Peyer's patch (tissue), 4 donors: ENCODE results near the gene TAS2R38.
"Not testable (repeated sequence)": the region's sequence is repeated elsewhere in the genome, so short reads cannot be mapped to it uniquely, and the experiment has no call there.

Experiments
- POLR2A ChIP-seq, 2 donors: fragments of 450-650 bp; IDR thresholded peaks; one replicate each; pipeline ENCODE4 v1.5.1; 2017; ENCODE audit warnings: antibody characterized with exemption in 2 of 2, mild to moderate bottlenecking in 2 of 2, moderate library complexity in 2 of 2
- TF ChIP-seq, protein P1 (sequence below), 6 experiments: fragments of 450-650 bp in 4 of 6; fragments of 200-600 bp in 2 of 6; sonication (generic) in 1 of 6; IDR thresholded peaks; one replicate each; pipeline ENCODE4 v1.5.1; 2017 to 2019; ENCODE audit warnings: antibody characterized with exemption in 6 of 6, mild to moderate bottlenecking in 3 of 6, moderate library complexity in 1 of 6

- TF ChIP-seq, protein P1, sequence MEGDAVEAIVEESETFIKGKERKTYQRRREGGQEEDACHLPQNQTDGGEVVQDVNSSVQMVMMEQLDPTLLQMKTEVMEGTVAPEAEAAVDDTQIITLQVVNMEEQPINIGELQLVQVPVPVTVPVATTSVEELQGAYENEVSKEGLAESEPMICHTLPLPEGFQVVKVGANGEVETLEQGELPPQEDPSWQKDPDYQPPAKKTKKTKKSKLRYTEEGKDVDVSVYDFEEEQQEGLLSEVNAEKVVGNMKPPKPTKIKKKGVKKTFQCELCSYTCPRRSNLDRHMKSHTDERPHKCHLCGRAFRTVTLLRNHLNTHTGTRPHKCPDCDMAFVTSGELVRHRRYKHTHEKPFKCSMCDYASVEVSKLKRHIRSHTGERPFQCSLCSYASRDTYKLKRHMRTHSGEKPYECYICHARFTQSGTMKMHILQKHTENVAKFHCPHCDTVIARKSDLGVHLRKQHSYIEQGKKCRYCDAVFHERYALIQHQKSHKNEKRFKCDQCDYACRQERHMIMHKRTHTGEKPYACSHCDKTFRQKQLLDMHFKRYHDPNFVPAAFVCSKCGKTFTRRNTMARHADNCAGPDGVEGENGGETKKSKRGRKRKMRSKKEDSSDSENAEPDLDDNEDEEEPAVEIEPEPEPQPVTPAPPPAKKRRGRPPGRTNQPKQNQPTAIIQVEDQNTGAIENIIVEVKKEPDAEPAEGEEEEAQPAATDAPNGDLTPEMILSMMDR (IDR thresholded peaks at IDR 0.05), result not testable (repeated sequence)
- not testable (repeated sequence) for TF ChIP-seq POLR2A (IDR thresholded peaks at IDR 0.05)
These were observed 12.4 kb upstream of the TAS2R38 start for GRCh38 chr7:141985926-141986325.
